Mucosa of rectum (tissue), 2 donors: Measurements from ENCODE around the gene PTPRD.

ENCODE experiments used
- H3K27ac ChIP-seq, 2 donors: one replicate each; pipeline ENCODE4 v1.7.0; 2013; ENCODE audit warnings: inconsistent platforms in 2 of 2, low read depth in 2 of 2, low read length in 2 of 2
- H3K27me3 ChIP-seq, 2 donors: one replicate each; pipeline ENCODE4 v1.7.0; 2013; ENCODE audit warnings: low read length in 2 of 2; ENCODE audit not compliant: control insufficient read depth in 2 of 2, insufficient read depth in 2 of 2
- H3K36me3 ChIP-seq, 2 donors: one replicate each; pipeline ENCODE4 v1.7.0; 2013; ENCODE audit warnings: low read length in 2 of 2; ENCODE audit not compliant: control insufficient read depth in 2 of 2, insufficient read depth in 2 of 2
- H3K4me1 ChIP-seq, 2 donors: one replicate each; pipeline ENCODE4 v1.7.0; 2013; ENCODE audit warnings: low read length in 2 of 2, mild to moderate bottlenecking in 1 of 2; ENCODE audit not compliant: control insufficient read depth in 2 of 2, insufficient read depth in 2 of 2
- H3K4me3 ChIP-seq, 2 donors: one replicate each; pipeline ENCODE4 v1.7.0; 2013; ENCODE audit warnings: low read length in 2 of 2
- H3K9ac ChIP-seq, 2 donors: one replicate each; pipeline ENCODE4 v1.7.0; 2013; ENCODE audit warnings: low read length in 2 of 2, low read depth in 1 of 2, mild to moderate bottlenecking in 1 of 2
- H3K9me3 ChIP-seq, 2 donors: one replicate each; pipeline ENCODE4 v1.7.0; 2013; ENCODE audit warnings: low read length in 2 of 2; ENCODE audit not compliant: control insufficient read depth in 2 of 2
- donor health status: healthy.
- donor health status: Normal muscosa, but diverticular disease.

The PTPRD gene

GRCh38 chr9:8648271-8648845, 1964.4 kb downstream of the PTPRD start:
- H3K9ac ChIP-seq = no peak overlapping the region
- no peak overlapping the region for H3K4me3 ChIP-seq
- no peak overlapping the region for H3K27ac ChIP-seq
- H3K27me3 ChIP-seq = no peaks in the 10 kb centered on the region
- H3K9me3 ChIP-seq = no peaks in the 10 kb centered on the region
- no peaks in the 10 kb centered on the region for H3K4me1 ChIP-seq
- no peaks in the 10 kb centered on the region for H3K36me3 ChIP-seq

- no peaks in the 10 kb centered on the region for H3K27me3 ChIP-seq
- no peaks in the 10 kb centered on the region for H3K36me3 ChIP-seq
- H3K4me1 ChIP-seq = no peaks in the 10 kb centered on the region
- no peaks in the 10 kb centered on the region for H3K9me3 ChIP-seq
- no peak overlapping the region for H3K27ac ChIP-seq
- no peak overlapping the region for H3K9ac ChIP-seq
- no peak overlapping the region for H3K4me3 ChIP-seq
Measured at GRCh38 chr9:8647824-8648223, 1965.0 kb downstream of the PTPRD start.

GRCh38 chr9:8644571-8644970, 1968.2 kb downstream of the PTPRD start:
- Histone ChIP-seq H3K27me3 (no peaks in the 10 kb centered on the region), H3K27ac (no peak overlapping the region), H3K9me3 (no peaks in the 10 kb centered on the region), H3K36me3 (no peaks in the 10 kb centered on the region), H3K4me3 (no peak overlapping the region), H3K9ac (no peak overlapping the region), H3K4me1 (no peaks in the 10 kb centered on the region)

GRCh38 chr9:8643896-8644295, 1968.9 kb downstream of the PTPRD start:
- Histone ChIP-seq H3K27ac (no peak overlapping the region), H3K4me3 (no peak overlapping the region), H3K9me3 (no peaks in the 10 kb centered on the region), H3K36me3 (no peaks in the 10 kb centered on the region), H3K4me1 (no peaks in the 10 kb centered on the region), H3K27me3 (no peaks in the 10 kb centered on the region), H3K9ac (no peak overlapping the region)

GRCh38 chr9:8643464-8643863, 1969.3 kb downstream of the PTPRD start:
- Histone ChIP-seq H3K4me1 (no peaks in the 10 kb centered on the region), H3K9me3 (no peaks in the 10 kb centered on the region), H3K27ac (no peak overlapping the region), H3K4me3 (no peak overlapping the region), H3K36me3 (no peaks in the 10 kb centered on the region), H3K27me3 (no peaks in the 10 kb centered on the region), H3K9ac (no peak overlapping the region)

GRCh38 chr9:8640761-8641160, 1972.0 kb downstream of the PTPRD start:
- H3K4me3 ChIP-seq = no peak overlapping the region
- H3K9me3 ChIP-seq = no peaks in the 10 kb centered on the region
- no peaks in the 10 kb centered on the region for H3K4me1 ChIP-seq
- H3K9ac ChIP-seq = no peak overlapping the region
- H3K27me3 ChIP-seq = no peaks in the 10 kb centered on the region
- H3K27ac ChIP-seq = no peak overlapping the region
- no peaks in the 10 kb centered on the region for H3K36me3 ChIP-seq

GRCh38 chr9:8637626-8638025, 1975.2 kb downstream of the PTPRD start:
- no peak overlapping the region for H3K9ac ChIP-seq
- no peaks in the 10 kb centered on the region for H3K9me3 ChIP-seq
- H3K27ac ChIP-seq = no peak overlapping the region
- H3K4me3 ChIP-seq = no peak overlapping the region
- H3K36me3 ChIP-seq = no peaks in the 10 kb centered on the region
- H3K4me1 ChIP-seq = no peaks in the 10 kb centered on the region
- no peaks in the 10 kb centered on the region for H3K27me3 ChIP-seq

GRCh38 chr9:8633784-8634183, 1979.0 kb downstream of the PTPRD start:
- H3K36me3 ChIP-seq = no peaks in the 10 kb centered on the region
- no peaks in the 10 kb centered on the region for H3K4me1 ChIP-seq
- no peak overlapping the region for H3K9ac ChIP-seq
- H3K27me3 ChIP-seq = no peaks in the 10 kb centered on the region
- H3K27ac ChIP-seq = no peak overlapping the region
- H3K9me3 ChIP-seq = no peaks in the 10 kb centered on the region
- H3K4me3 ChIP-seq = no peak overlapping the region

GRCh38 chr9:8632493-8632892, 1980.3 kb downstream of the PTPRD start:
- H3K27me3 ChIP-seq = no peaks in the 10 kb centered on the region
- H3K4me1 ChIP-seq = no peaks in the 10 kb centered on the region
- no peaks in the 10 kb centered on the region for H3K36me3 ChIP-seq
- H3K4me3 ChIP-seq = no peak overlapping the region
- H3K9ac ChIP-seq = no peak overlapping the region
- no peak overlapping the region for H3K27ac ChIP-seq
- no peaks in the 10 kb centered on the region for H3K9me3 ChIP-seq

- Histone ChIP-seq H3K9ac (no peak overlapping the region), H3K9me3 (no peaks in the 10 kb centered on the region), H3K4me1 (no peaks in the 10 kb centered on the region), H3K4me3 (no peak overlapping the region), H3K27me3 (no peaks in the 10 kb centered on the region), H3K27ac (no peak overlapping the region), H3K36me3 (no peaks in the 10 kb centered on the region)
Measured at GRCh38 chr9:8628791-8629190, 1984.0 kb downstream of the PTPRD start.
